ENCODE results near the gene MED1.
"Not testable (repeated sequence)": the region's sequence is repeated elsewhere in the genome, so short reads cannot be mapped to it uniquely, and the experiment has no call there.

MED1 gene

DNA sequence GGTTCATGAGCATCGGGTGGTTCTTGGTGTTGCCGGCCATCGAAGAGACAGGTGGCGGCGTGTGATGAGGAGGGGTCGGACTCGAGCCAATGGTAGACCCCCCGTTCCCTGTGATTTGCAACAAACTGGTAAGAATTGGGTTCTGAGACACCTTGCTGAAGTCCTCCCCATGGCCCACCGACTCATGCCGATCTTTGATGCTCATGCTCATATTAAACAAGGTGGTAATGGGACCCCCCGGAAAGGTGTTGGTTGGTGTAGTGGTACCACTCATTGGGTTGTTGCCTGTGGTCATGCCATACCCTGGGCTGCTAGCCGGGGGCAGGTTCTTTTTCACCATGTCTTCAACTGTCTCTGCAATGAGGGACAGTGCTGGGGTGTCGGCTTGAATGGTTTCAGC lies 40.8 kb downstream of the MED1 start:
- no peak for DNase-seq

DNA sequence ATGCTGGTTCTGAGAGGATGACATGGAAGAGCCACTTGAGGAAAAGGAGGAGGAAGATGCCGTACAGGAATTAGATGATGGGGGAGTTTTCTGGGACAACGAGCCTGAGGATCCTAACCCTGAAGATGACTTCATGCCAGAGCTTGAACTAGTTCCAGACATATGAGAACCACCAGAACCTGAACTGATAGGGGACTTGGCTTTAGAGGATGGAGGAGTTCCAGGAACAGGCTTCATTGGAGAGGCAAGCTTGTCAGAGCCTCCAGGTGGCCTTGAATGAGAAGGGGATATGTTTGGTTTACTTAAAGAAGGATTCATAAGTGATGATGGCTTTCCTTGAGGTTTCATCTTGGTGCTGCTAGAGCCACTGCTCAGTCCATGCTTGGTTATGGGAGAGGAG lies 42.7 kb downstream of the MED1 start:
- DNase-seq, result no peak

- DNase-seq, result no peak
These were observed 44.1 kb downstream of the MED1 start for GRCh38 chr17:39406951-39407350.

GRCh38 chr17:39405436-39405835 lies 45.6 kb downstream of the MED1 start:
- no peak for DNase-seq

GRCh38 chr17:39404542-39405378 lies 46.3 kb downstream of the MED1 start:
- DNase-seq, result no peak

GRCh38 chr17:39402890-39403605 lies 48.0 kb downstream of the MED1 start:
- no peak for DNase-seq

- peak; percentile 97 for DNase-seq
These were observed 48.7 kb downstream of the MED1 start for GRCh38 chr17:39402244-39402889.

GRCh38 chr17:39401412-39402243 lies 49.4 kb downstream of the MED1 start, which contains the start of gene FBXL20:
Gene FBXL20 (minus strand): TSS chr17:39401626. CDS start chr17:39401402, 224 bp downstream.
- peak; percentile 90 for DNase-seq

GRCh38 chr17:39400547-39401411 lies 50.3 kb downstream of the MED1 start:
- DNase-seq, result no peak

DNA sequence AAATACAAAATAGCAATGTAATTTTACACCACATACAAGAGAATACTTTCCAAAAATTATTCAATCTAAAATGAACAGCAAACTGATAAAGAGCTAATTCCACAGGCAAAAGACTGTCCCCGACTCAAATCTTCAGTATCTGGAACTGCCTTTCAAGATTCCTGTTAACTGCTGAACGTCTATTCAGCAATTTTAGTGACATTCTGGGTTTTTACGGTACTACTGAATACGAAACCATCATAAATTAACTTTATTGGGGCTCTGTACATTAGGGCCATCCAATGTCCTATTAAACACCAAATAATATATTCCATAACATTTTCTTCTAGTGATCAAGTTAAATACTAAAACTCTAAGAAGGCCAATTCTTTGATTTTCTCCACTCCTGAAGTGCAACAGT lies 51.3 kb downstream of the MED1 start:
- DNase-seq, result no peak

- DNase-seq, result peak; percentile 38
These were observed 57.3 kb downstream of the MED1 start for GRCh38 chr17:39393736-39394135.

GRCh38 chr17:39391448-39391847 lies 59.6 kb downstream of the MED1 start:
- no peak for DNase-seq

GRCh38 chr17:39385040-39385439 lies 66.0 kb downstream of the MED1 start:
- no peak for DNase-seq

GRCh38 chr17:39380144-39380543 lies 70.9 kb downstream of the MED1 start:
- no peak for DNase-seq

GRCh38 chr17:39376434-39376833 lies 74.6 kb downstream of the MED1 start:
- DNase-seq, result no peak

- not testable (repeated sequence) for DNase-seq
These were observed 83.3 kb downstream of the MED1 start for GRCh38 chr17:39367805-39368204.

GRCh38 chr17:39365872-39366271 lies 85.2 kb downstream of the MED1 start:
- DNase-seq, result no peak

- no peak for DNase-seq
These were observed 85.8 kb downstream of the MED1 start for GRCh38 chr17:39365242-39365641.

- DNase-seq, result no peak
These were observed 86.6 kb downstream of the MED1 start for GRCh38 chr17:39364236-39365025.

GRCh38 chr17:39361064-39361463 lies 90.0 kb downstream of the MED1 start:
- no peak for DNase-seq

- DNase-seq, result no peak
These were observed 90.5 kb downstream of the MED1 start for GRCh38 chr17:39360537-39360936.

All from hematopoietic multipotent progenitor cell treated with erythropoietin and hydrocortisone succinate and interleukin-3 and kit ligand, for 8 days (in vitro differentiated cells).